CD14-positive monocyte (primary cell): Measurements from ENCODE around the gene RNF141. TPM values are rescaled to one million over a fixed set of nuclear protein-coding genes. Genes with fewer than 3 reads are reported as not detected.

ENCODE experiments used
- DNase-seq, 3 donors: peaks; one replicate each; pipeline ENCODE4 v3.0.0-alpha.2; 2011 to 2022
- H2AFZ ChIP-seq: 2 replicates; pipeline ENCODE4 v1.6.0; 2012; ENCODE audit warnings: mild to moderate bottlenecking, low read depth, low read length, inconsistent platforms; ENCODE audit not compliant: insufficient read depth, poor library complexity, severe bottlenecking
- H3K27ac ChIP-seq, 2 donors: 1 replicate in 1 of 2; 2 replicates in 1 of 2; pipeline ENCODE4 v1.5.1; 2012 to 2013; ENCODE audit warnings: low read length in 2 of 2, control low read depth in 1 of 2, inconsistent platforms in 1 of 2, low read depth in 1 of 2, mild to moderate bottlenecking in 1 of 2
- H3K27me3 ChIP-seq, 2 donors: one replicate each; pipeline versions ENCODE4 v1.6.0 to v1.6.1; 2011 to 2013; ENCODE audit warnings: low read length in 2 of 2; ENCODE audit not compliant: control insufficient read depth in 2 of 2, insufficient read depth in 2 of 2
- H3K36me3 ChIP-seq, 2 donors: replicated peaks in 1 of 2; 1 replicate in 1 of 2; 2 replicates in 1 of 2; pipeline versions ENCODE4 v1.5.1 to v1.6.1; 2012 to 2013; ENCODE audit warnings: low read length in 2 of 2, control low read depth in 1 of 2, inconsistent platforms in 1 of 2, mild to moderate bottlenecking in 1 of 2; ENCODE audit not compliant: insufficient read depth in 2 of 2, control insufficient read depth in 1 of 2
- H3K4me1 ChIP-seq, 2 donors: 1 replicate in 1 of 2; 2 replicates in 1 of 2; pipeline versions ENCODE4 v1.5.1 to v1.6.1; 2012 to 2013; ENCODE audit warnings: low read length in 2 of 2, control low read depth in 1 of 2, inconsistent platforms in 1 of 2, mild to moderate bottlenecking in 1 of 2, moderate library complexity in 1 of 2; ENCODE audit not compliant: insufficient read depth in 2 of 2, control insufficient read depth in 1 of 2
- H3K4me2 ChIP-seq: replicated peaks from 2 replicates; pipeline ENCODE3; 2012; ENCODE audit warnings: low read length, moderate library complexity, mild to moderate bottlenecking; ENCODE audit not compliant: poor library complexity, severe bottlenecking; ENCODE audit errors: extremely low read depth
- H3K4me3 ChIP-seq, 3 experiments: fragments of 200-600 bp in 1 of 3; sonication (generic) in 1 of 3; replicated peaks in 1 of 3; 1 replicate in 2 of 3; 2 replicates in 1 of 3; pipeline ENCODE4 v1.5.1; 2011 to 2013; ENCODE audit warnings: low read length in 3 of 3, mild to moderate bottlenecking in 3 of 3, control low read depth in 2 of 3, low read depth in 2 of 3, inconsistent platforms in 1 of 3, moderate library complexity in 1 of 3
- H3K79me2 ChIP-seq: 2 replicates; pipeline ENCODE4 v1.6.0; 2012; ENCODE audit warnings: mild to moderate bottlenecking, control low read depth, inconsistent platforms, low read length, moderate library complexity; ENCODE audit not compliant: insufficient read depth
- H3K9ac ChIP-seq: 2 replicates; pipeline ENCODE4 v1.6.0; 2017; ENCODE audit warnings: low read length, mild to moderate bottlenecking; ENCODE audit not compliant: insufficient read depth, poor library complexity, severe bottlenecking
- H3K9me3 ChIP-seq, 2 donors: replicated peaks in 1 of 2; 1 replicate in 1 of 2; 2 replicates in 1 of 2; pipeline versions ENCODE4 v1.5.1 to v1.6.1; 2012 to 2013; ENCODE audit warnings: low read length in 2 of 2, control low read depth in 1 of 2; ENCODE audit not compliant: control insufficient read depth in 1 of 2, insufficient read depth in 1 of 2
- H4K20me1 ChIP-seq: 2 replicates; pipeline ENCODE4 v1.6.0; 2012; ENCODE audit warnings: mild to moderate bottlenecking, low read length, control low read depth, moderate library complexity; ENCODE audit not compliant: insufficient read depth
- H3K27ac Mint-ChIP-seq, 7 donors: one replicate each; pipeline ENCODE4 v1.8.0; 2020; ENCODE audit warnings: mild to moderate bottlenecking in 7 of 7, mixed read lengths in 7 of 7, moderate library complexity in 6 of 7, inconsistent platforms in 2 of 7
- H3K27me3 Mint-ChIP-seq, 3 donors: one replicate each; pipeline ENCODE4 v1.8.0; 2021 to 2022; ENCODE audit warnings: low read depth in 3 of 3, mild to moderate bottlenecking in 3 of 3, mixed read lengths in 3 of 3, moderate library complexity in 3 of 3, inconsistent platforms in 1 of 3
- H3K36me3 Mint-ChIP-seq, 2 donors: one replicate each; pipeline ENCODE4 v1.8.0; 2020; ENCODE audit warnings: mixed read lengths in 2 of 2, inconsistent platforms in 1 of 2, mild to moderate bottlenecking in 1 of 2
- H3K4me1 Mint-ChIP-seq: one replicate; pipeline ENCODE4 v1.8.0; 2020; ENCODE audit warnings: mild to moderate bottlenecking, mixed read lengths
- H3K4me3 Mint-ChIP-seq, 2 donors: one replicate each; pipeline ENCODE4 v1.8.0; 2020; ENCODE audit warnings: mild to moderate bottlenecking in 2 of 2, mixed read lengths in 2 of 2, moderate library complexity in 1 of 2
- H3K9me3 Mint-ChIP-seq, 7 donors: one replicate each; pipeline ENCODE4 v1.8.0; 2020 to 2022; ENCODE audit warnings: mixed read lengths in 7 of 7, mild to moderate bottlenecking in 6 of 7, moderate library complexity in 6 of 7, inconsistent platforms in 2 of 7
- CTCF ChIP-seq: fragments of 200-600 bp; IDR thresholded peaks from one replicate; pipeline ENCODE4 v1.8.0; 2022; ENCODE audit warnings: antibody characterized with exemption, mild to moderate bottlenecking
- WGBS: methylation state at CpG from one replicate; pipeline ENCODE4 v1.1.5; 2013; ENCODE audit warnings: missing lambda C conversion rate; ENCODE audit not compliant: insufficient coverage; 5-methylcytosine and 5-hydroxymethylcytosine counted together
- intact Hi-C, 2 donors: fragments of 100-400 bp; cut with micrococcal nuclease; formaldehyde crosslinking; loops; one replicate each; pipeline versions ENCODE4 v1.15.0 to v1.15.1; 2023
- polyA plus RNA-seq, 3 donors: library from polyadenylated mRNA; depleted of rRNA in 1 of 3; unstranded in 2 of 3; stranded (reverse) in 1 of 3; fragments of 300-500 nt in 2 of 3; fragments of >200 nt in 1 of 3; fragmentation: Illumina TruSeq in 2 of 3; gene quantifications; 1 replicate in 2 of 3; 2 replicates in 1 of 3; pipeline ENCODE4 v1.2.3, GENCODE V29; 2012 to 2021

Gene RNF141
- polyA plus RNA-seq, 3 donors, result 19.7 to 114 (median 98.3) TPM

GRCh38 chr11:10504490-10504889 is 36.5 kb downstream of the RNF141 start:
- H2AFZ ChIP-seq, result no peak overlapping the region
- 97% methylated on average over 8 of the region's 11 CpGs for WGBS
- intact Hi-C loops, result loop anchor here in 1 of 2 donors (5.0 to 10.0 kb wide), 2 partner anchors 47 to 230 kb away; partner anchors contain the start of gene AMPD3
- Mint-ChIP-seq H3K27ac (peak overlapping the region; percentile 95 to 98 (median 97)), H3K4me1 (peaks cover 50% of the 10 kb centered on the region), H3K36me3 (peaks cover 49 to 60% of the 10 kb centered on the region in 2 donors), H3K4me3 (peak overlapping the region in 1 of 2 donors; percentile 59), H3K9me3 (no peaks in the 10 kb centered on the region), H3K27me3 (peaks cover 0 to 3% (median 0%) of the 10 kb centered on the region in 3 donors)
- no peak for DNase-seq
- H3K9me3 ChIP-seq, result no peaks in the 10 kb centered on the region
- H3K4me2 ChIP-seq, result peak overlapping the region; percentile 56
- peaks cover 7% of the 10 kb centered on the region for H3K79me2 ChIP-seq
- peaks cover 59 to 66% of the 10 kb centered on the region in 2 donors for H3K4me1 ChIP-seq
- H4K20me1 ChIP-seq, result no peaks in the 10 kb centered on the region
- H3K36me3 ChIP-seq, result peaks cover 19 to 33% of the 10 kb centered on the region in 2 donors
- H3K4me3 ChIP-seq, result peak overlapping the region in 1 of 3 experiments; percentile 24
- H3K9ac ChIP-seq, result peak overlapping the region; percentile 17
- no peak for TF ChIP-seq CTCF
- peak overlapping the region; percentile 76 to 97 for H3K27ac ChIP-seq
- H3K27me3 ChIP-seq, result no peaks in the 10 kb centered on the region

- no peaks in the 10 kb centered on the region for H4K20me1 ChIP-seq
- H3K4me1 ChIP-seq, result peaks cover 59 to 66% of the 10 kb centered on the region in 2 donors
- no peaks in the 10 kb centered on the region for H3K9me3 ChIP-seq
- peak; percentile 78 to 91 (median 81) for DNase-seq
- peaks cover 25 to 39% of the 10 kb centered on the region in 2 donors for H3K36me3 ChIP-seq
- no CpG with 5 or more reads among the region's 5 CpGs for WGBS
- intact Hi-C loops, result loop anchor here in 1 of 2 donors (5.0 to 10.0 kb wide), 2 partner anchors 47 to 231 kb away; partner anchors contain the start of gene AMPD3
- peak overlapping the region in 1 of 3 experiments; percentile 40 for H3K4me3 ChIP-seq
- H3K9ac ChIP-seq, result peak overlapping the region; percentile 60
- H3K27me3 ChIP-seq, result no peaks in the 10 kb centered on the region
- H2AFZ ChIP-seq, result no peak overlapping the region
- peak overlapping the region; percentile 55 to 78 for H3K4me3 Mint-ChIP-seq
- peaks cover 50% of the 10 kb centered on the region for H3K4me1 Mint-ChIP-seq
- H3K4me2 ChIP-seq, result peak overlapping the region; percentile 56
- H3K79me2 ChIP-seq, result peaks cover 7% of the 10 kb centered on the region
- H3K36me3 Mint-ChIP-seq, result peaks cover 52 to 65% of the 10 kb centered on the region in 2 donors
- H3K9me3 Mint-ChIP-seq, result no peaks in the 10 kb centered on the region
- H3K27ac ChIP-seq, result peak overlapping the region; percentile 76 to 97
- TF ChIP-seq CTCF, result no peak
- peaks cover 0 to 3% (median 0%) of the 10 kb centered on the region in 3 donors for H3K27me3 Mint-ChIP-seq
- H3K27ac Mint-ChIP-seq, result peak overlapping the region; percentile 95 to 98 (median 97)
Observed at GRCh38 chr11:10503777-10504480, 37.1 kb downstream of the RNF141 start.
